ENCODE data around the gene PLEKHA3.

DNA sequence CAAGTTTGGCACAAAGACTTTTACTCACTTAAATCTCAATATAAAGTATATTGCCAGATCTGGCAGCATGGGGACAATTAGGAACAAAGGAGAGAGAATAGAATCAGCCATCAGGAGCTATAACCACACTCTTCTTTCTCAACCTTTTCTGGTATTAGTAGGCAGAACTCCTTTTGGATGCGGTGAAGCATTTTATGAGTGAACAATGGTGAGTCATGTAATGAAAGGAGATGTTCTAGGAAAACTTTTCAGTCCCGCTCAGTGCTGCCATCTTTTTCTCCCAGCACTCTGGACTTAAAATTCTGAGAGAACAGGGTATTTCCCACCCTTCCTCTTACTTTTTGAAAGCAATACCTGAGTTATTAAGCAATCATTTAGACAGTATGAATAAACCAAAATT lies 32.2 kb downstream of the PLEKHA3 start:
- TF ChIP-seq, protein P1, sequence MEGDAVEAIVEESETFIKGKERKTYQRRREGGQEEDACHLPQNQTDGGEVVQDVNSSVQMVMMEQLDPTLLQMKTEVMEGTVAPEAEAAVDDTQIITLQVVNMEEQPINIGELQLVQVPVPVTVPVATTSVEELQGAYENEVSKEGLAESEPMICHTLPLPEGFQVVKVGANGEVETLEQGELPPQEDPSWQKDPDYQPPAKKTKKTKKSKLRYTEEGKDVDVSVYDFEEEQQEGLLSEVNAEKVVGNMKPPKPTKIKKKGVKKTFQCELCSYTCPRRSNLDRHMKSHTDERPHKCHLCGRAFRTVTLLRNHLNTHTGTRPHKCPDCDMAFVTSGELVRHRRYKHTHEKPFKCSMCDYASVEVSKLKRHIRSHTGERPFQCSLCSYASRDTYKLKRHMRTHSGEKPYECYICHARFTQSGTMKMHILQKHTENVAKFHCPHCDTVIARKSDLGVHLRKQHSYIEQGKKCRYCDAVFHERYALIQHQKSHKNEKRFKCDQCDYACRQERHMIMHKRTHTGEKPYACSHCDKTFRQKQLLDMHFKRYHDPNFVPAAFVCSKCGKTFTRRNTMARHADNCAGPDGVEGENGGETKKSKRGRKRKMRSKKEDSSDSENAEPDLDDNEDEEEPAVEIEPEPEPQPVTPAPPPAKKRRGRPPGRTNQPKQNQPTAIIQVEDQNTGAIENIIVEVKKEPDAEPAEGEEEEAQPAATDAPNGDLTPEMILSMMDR (IDR thresholded peaks at IDR 0.05; ENCODE audit: low read length), result no peak
- TF ChIP-seq EZH2 (IDR thresholded peaks at IDR 0.05; ENCODE audit: borderline replicate concordance, low read length), result no peak

Data from OCI-LY1 (cell line).